Osteoblast (primary cell): ENCODE measurements around the gene RPAP3. TPM values are rescaled to one million over a fixed set of nuclear protein-coding genes. Genes with fewer than 3 reads are reported as not detected.

ENCODE experiments used
- DNase-seq: peaks from one replicate; pipeline ENCODE4 v3.0.0; 2011; ENCODE audit warnings: low spot score, mixed read lengths; ENCODE audit not compliant: insufficient read length; ENCODE audit errors: missing footprints
- H2AFZ ChIP-seq: 2 replicates; pipeline ENCODE4 v1.6.0; 2011; ENCODE audit warnings: mild to moderate bottlenecking, low read length
- H3K27ac ChIP-seq: 2 replicates; pipeline ENCODE4 v1.5.1; 2011; ENCODE audit warnings: mild to moderate bottlenecking, low read depth, low read length, moderate library complexity
- H3K27me3 ChIP-seq: 2 replicates; pipeline ENCODE4 v1.6.0; 2012; ENCODE audit warnings: mild to moderate bottlenecking, control low read depth, inconsistent platforms, low read length, moderate library complexity; ENCODE audit not compliant: insufficient read depth
- H3K36me3 ChIP-seq: 2 replicates; pipeline ENCODE4 v1.5.1; 2011; ENCODE audit warnings: mild to moderate bottlenecking, low read length, control low read depth, moderate library complexity; ENCODE audit not compliant: insufficient read depth
- H3K4me1 ChIP-seq: 2 replicates; pipeline ENCODE4 v1.5.1; 2011; ENCODE audit warnings: mild to moderate bottlenecking, low read length, control low read depth, moderate library complexity; ENCODE audit not compliant: insufficient read depth
- H3K4me2 ChIP-seq: 2 replicates; pipeline ENCODE4 v1.6.0; 2011; ENCODE audit warnings: mild to moderate bottlenecking, low read length; ENCODE audit not compliant: insufficient read depth
- H3K4me3 ChIP-seq: fragments of 200-600 bp; sonication (generic); 3 replicates; pipeline ENCODE4 v1.5.1; 2012; ENCODE audit warnings: mild to moderate bottlenecking, low read length, inconsistent platforms; ENCODE audit not compliant: insufficient read depth
- H3K79me2 ChIP-seq: 2 replicates; pipeline ENCODE4 v1.6.0; 2012; ENCODE audit warnings: mild to moderate bottlenecking, low read length, control low read depth, inconsistent platforms; ENCODE audit not compliant: insufficient read depth
- H3K9me3 ChIP-seq: 2 replicates; pipeline ENCODE4 v1.5.1; 2011; ENCODE audit warnings: low read depth, low read length, control low read depth
- H4K20me1 ChIP-seq: 2 replicates; pipeline ENCODE4 v1.6.0; 2012; ENCODE audit warnings: mild to moderate bottlenecking, low read length, control low read depth; ENCODE audit not compliant: insufficient read depth
- CTCF ChIP-seq: IDR thresholded peaks from 2 replicates; pipeline ENCODE4 v1.5.1; 2011; ENCODE audit warnings: mild to moderate bottlenecking, low read depth, low read length, moderate library complexity; ENCODE audit errors: extremely low read depth
- total RNA-seq: library from RNA; depleted of rRNA; stranded (reverse); fragments of >200 nt; gene quantifications from 2 replicates; pipeline ENCODE4 v1.2.3, GENCODE V29; 2012

The RPAP3 gene
- 15.6 and 17.1 TPM in 2 replicates for total RNA-seq

- Histone ChIP-seq H3K27me3 (no peaks in the 10 kb centered on the region), H3K36me3 (peaks cover 5% of the 10 kb centered on the region), H3K79me2 (peaks cover 43% of the 10 kb centered on the region), H3K9me3 (no peaks in the 10 kb centered on the region), H3K27ac (peak within 1 kb of the TSS; percentile 81), H3K4me2 (peak within 1 kb of the TSS; percentile 93), H4K20me1 (no peaks in the 10 kb centered on the region), H2AFZ (peak within 1 kb of the TSS; percentile 83), H3K4me1 (peaks cover 14% of the 10 kb centered on the region), H3K4me3 (peak within 1 kb of the TSS; percentile 92)
- DNase-seq, result peak; percentile 98
- TF ChIP-seq CTCF, result peak; percentile 44
Measured at GRCh38 chr12:47705566-47706425, at the start of gene RPAP3. Gene RPAP3 (minus strand): TSS chr12:47706030. CDS start chr12:47702840, 3,190 bp downstream.

GRCh38 chr12:47754881-47755280 is 49.1 kb upstream of the RPAP3 start:
- DNase-seq, result peak; percentile 39
- H3K4me3 ChIP-seq, result no peak overlapping the region
- no peak for TF ChIP-seq CTCF
- no peaks in the 10 kb centered on the region for H3K79me2 ChIP-seq
- H4K20me1 ChIP-seq, result no peaks in the 10 kb centered on the region
- no peaks in the 10 kb centered on the region for H3K9me3 ChIP-seq
- H3K4me2 ChIP-seq, result no peak overlapping the region
- no peaks in the 10 kb centered on the region for H3K27me3 ChIP-seq
- no peaks in the 10 kb centered on the region for H3K36me3 ChIP-seq
- peaks cover 49% of the 10 kb centered on the region for H3K4me1 ChIP-seq
- H3K27ac ChIP-seq, result no peak overlapping the region
- no peak overlapping the region for H2AFZ ChIP-seq

GRCh38 chr12:47754126-47754525 is 48.3 kb upstream of the RPAP3 start:
- no peak overlapping the region for H3K4me3 ChIP-seq
- peaks cover 43% of the 10 kb centered on the region for H3K4me1 ChIP-seq
- no peaks in the 10 kb centered on the region for H3K79me2 ChIP-seq
- no peak overlapping the region for H2AFZ ChIP-seq
- TF ChIP-seq CTCF, result no peak
- H4K20me1 ChIP-seq, result no peaks in the 10 kb centered on the region
- H3K9me3 ChIP-seq, result no peaks in the 10 kb centered on the region
- no peaks in the 10 kb centered on the region for H3K36me3 ChIP-seq
- H3K27me3 ChIP-seq, result no peaks in the 10 kb centered on the region
- peak overlapping the region; percentile 27 for H3K4me2 ChIP-seq
- no peak overlapping the region for H3K27ac ChIP-seq
- DNase-seq, result no peak
